ENCODE results near the gene NEU2.
A peak's percentile ranks its signal among the peaks of the same experiment; 100 is the strongest.
"Not testable (repeated sequence)": the region's sequence is repeated elsewhere in the genome, so short reads cannot be mapped to it uniquely, and the experiment has no call there.

Gene NEU2

DNA sequence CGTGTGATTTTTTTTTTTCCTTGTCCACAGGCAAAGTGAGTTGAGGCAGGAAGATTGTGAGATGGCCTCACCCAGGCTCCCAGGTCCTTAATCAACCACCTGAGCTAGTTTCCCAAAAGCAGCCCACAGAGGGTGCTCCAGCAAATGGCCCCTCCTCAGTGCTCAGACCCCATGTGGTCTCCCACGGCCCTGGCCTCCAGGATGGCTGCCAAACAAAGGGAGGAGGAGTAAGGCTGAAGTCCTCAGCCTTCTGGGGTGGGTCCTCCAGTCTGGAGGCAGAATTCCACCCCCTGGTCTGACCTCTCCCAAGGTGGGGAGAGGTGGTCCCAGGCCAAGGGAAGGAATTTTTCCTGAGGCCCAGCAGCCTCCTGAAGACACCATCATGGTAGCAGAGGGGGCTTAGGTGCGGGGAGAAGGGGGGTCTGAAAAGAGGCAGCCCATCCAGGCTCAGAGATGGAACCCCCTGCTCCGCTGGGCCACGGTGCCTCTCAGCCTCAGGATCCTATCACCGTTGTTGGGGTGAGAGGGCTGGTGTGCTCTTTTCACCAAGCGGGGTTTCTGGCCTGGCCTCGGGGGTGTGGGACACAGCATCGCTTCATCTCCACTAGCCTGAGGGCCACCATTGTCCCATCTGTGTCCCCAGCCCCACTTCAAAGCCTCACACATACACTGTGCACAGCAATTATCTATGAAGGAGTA, 21.8 kb upstream of the NEU2 start:
- DNase-seq (ENCODE audit: low spot score), result no peak

DNA sequence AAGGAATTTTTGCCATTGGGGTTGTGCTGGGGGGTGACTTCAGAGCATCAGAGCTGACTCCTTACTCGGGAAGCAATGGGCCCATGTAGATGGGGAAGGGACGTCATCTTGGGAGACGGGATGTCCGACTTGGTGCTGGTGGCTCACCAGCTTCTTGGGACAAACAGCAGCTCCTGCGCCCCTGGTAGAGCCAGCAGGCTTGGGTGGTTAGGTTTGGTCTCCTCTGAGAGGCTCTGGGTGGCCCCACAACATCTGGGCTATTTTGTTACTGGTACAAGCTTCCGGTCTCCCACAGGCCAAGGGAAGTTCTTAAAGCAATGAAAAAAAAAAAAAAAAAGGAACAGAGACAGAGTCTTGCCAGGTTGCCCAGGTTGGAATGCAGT, 21.2 kb upstream of the NEU2 start:
- no peak for DNase-seq (ENCODE audit: low spot score)

DNA sequence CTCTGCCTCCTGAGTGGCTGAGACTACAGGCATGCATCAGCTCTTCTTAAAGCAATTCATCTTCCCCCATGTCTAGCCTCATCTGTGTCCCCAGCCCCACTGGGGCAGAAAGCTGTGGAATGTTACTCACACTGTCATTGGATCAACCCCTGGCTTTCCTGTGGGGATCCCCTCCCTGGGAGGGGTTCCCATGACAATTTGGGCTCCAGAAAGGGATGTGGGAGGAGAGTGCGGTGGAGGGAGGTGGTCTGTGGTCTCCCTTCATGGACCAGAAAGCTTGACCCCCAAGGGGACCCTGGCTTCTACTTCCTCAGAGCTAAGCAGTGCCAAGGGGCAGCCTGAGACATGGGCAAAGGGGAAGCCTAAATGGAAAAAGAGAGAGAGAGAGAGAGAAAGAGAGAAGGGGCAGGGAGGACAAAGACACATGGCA, 20.8 kb upstream of the NEU2 start:
- DNase-seq (ENCODE audit: low spot score), result no peak

DNA sequence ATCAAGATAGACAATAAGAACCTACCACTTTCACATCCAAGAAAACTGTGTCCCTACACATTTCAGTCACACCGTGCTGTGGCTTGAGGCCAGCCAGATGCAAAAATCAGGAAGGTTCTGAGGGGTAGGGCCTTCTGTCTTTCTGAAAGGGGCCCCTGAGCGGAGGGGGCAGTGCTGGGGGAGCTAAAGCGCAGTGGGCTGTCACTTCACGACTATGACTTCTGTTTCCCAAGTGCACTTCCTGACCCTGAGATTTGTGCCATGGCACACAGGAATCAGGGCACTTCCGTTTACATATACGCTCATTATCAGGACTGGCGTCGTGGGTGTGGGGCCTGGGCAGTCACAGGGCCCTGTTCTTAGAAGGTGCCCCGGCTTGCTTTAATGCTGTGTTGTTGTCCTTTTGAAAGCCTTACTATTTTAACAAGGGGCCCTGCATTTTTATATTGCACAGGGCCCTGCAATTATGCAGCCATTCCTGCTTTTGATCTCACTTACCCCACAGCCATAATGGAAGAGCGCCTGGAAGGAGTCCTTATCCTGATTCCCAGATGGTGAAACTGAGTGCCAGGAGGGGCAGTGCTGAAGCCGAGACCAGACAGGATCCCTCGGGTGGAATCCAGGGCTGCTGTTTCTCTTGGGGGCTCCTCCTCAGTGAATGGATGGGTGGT, 20.0 kb upstream of the NEU2 start:
- DNase-seq (ENCODE audit: low spot score), result peak; percentile 9

DNA sequence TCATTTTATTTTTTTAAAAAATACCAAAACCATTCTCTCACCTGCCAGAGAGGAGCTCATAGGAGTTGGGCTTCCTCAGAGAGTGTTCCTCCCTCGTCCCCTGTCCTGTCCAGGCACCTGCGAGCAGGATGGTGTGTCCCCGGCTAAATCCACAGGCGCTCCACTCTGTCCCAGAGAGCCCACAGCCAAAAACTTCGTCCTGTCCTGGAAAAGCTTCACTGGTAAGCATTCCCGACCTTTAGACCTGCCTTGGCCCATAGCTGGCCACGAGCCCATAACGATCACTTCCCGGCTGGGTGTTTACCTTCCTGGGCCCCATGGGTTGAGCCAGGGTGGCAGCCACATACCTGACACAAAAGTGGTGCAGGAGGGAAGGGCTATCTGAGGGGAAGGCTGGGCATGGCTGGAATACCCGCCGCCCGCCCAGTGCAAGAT, 19.4 kb upstream of the NEU2 start, which contains the start of gene NGEF:
NGEF (minus strand) TSS at position 230 of the 435 bp plus-strand sequence. CDS start 38,366 bp downstream, outside the sequence.
- peak; percentile 81 for DNase-seq (ENCODE audit: low spot score)

DNA sequence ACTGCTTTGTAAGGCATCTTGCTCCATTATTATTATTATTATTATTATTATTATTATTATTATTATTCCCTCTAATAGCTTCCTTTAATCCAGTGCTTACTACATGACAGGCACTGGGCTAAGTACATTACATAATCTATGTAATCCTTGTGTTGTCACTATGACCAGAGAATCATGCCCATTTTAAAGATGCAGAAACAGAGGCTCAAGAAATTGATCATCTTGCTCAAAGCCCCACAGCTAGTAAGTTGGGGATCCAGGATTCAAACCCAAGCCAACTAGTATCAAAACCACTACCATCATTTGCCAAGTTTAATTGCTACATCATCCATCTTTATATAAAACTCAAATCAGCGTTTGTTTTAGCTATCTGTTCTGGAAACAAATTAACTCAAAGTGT, 18.8 kb upstream of the NEU2 start:
- no peak for DNase-seq (ENCODE audit: low spot score)

DNA sequence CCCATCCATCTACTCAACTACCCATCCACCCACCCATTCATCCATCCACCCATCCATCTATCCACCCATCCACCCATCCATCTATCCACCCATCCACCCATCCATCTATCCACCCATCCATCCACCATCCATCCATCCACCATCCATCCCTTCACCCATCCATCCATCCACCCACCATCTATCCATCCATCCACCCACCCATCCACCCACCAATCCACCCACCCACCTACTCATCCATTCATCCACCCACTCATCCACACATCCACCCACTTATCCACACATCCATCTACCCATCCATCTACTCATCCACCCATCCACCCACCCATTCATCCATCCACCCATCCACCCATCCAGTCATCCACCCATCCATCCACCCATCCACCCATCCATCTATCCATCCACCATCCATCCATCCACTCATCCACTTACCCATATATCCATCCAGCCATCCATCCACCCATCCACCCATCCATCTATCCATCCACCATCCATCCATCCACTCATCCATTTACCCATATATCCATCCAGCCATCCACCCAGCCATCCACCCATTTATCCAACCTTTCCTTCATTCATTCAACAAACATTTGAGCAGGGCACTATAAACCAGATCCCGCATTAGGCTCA, 17.3 kb upstream of the NEU2 start:
- DNase-seq (ENCODE audit: low spot score), result no peak

DNA sequence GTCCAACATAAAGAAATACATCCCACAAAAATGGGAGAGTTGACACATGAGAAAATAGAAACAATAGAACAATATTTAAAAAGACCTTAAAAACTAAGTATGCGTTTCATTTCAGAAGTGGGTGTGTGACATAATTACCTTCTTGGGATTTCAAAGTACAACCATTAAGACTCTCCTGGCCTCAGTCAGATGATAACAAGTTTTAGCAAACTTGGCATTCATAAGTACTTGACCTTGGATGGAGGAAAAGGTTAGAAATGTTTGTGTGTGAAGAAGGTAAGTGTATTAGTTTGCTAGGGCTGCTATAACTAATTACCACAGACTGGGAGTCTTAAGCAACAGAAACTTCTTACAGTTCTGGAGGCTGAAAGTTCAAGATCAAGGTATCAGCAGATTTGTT, 14.5 kb upstream of the NEU2 start:
- DNase-seq (ENCODE audit: low spot score), result no peak

DNA sequence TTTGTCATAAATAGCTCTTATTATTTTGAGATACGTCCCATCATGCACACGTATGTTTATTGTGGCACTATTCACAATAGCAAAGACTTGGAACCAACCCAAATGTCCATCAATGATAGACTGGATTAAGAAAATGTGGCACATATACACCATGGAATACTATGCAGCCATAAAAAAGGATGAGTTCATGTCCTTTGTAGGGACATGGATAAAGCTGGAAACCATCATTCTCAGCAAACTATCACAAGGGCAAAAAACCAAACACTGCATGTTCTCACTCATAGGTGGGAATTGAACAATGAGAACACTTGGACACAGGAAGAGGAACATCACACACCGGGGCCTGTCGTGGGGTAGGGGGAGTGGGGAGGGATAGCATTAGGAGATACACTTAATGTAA, 12.9 kb upstream of the NEU2 start:
- not testable (repeated sequence) for DNase-seq (ENCODE audit: low spot score)

DNA sequence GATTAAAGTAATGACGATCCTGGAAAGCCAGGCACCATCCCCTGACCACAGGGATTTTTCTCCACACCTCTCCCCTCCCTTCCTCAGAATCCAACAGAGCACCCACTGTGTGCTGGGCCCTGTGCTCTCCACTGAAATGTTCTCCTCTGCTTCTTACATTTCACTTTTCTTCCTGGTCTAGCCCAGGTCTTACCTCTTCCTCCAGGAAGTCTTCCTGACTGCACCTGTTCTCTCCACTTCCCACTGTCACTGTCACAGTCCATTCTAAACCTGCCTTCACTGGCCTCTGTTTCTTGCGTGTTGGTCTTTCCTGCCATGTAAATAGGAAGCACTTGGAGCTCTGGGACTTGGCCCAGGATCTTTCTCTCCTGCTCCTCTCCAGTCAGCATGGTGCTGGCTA, 12.0 kb upstream of the NEU2 start:
- no peak for DNase-seq (ENCODE audit: low spot score)

DNA sequence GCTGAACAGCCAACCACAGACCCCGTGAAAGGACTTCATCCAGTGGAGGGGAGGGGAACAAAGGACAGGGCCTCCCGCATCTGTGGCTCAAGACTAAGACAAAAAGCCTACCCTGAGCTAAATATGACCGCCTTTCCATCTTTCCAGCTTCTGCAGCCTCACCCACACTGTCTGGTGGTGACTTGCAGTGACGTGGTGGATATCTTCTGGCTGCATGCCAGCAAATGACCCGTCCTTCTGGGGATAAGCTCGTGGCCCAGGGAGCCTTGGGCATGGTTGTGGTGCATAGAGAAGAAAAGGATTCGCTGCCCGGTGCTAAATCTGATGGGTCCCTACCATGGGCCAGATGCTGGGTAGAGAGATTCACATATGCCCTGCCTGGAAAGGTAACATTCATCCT, 10.7 kb upstream of the NEU2 start:
- DNase-seq (ENCODE audit: low spot score), result no peak

DNA sequence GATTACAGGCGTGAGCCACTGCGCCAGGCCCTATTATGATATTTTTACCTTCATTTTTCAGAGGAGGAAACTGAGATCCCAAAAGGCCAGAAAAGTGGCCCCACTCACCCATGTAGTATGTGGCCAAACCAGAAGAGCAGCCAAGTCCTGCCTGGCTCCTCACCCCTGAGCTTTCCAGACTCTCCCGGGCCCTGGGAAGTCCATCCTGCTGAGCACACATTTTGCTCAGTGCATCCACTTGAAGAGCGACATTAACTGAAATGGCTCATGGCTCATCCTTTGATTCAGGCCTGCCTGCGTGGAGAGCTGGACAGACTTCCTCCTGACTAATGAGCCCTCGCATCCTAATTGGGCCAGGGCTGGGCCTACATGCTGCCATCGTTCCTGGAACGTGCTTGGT, 9.9 kb upstream of the NEU2 start:
- no peak for DNase-seq (ENCODE audit: low spot score)

DNA sequence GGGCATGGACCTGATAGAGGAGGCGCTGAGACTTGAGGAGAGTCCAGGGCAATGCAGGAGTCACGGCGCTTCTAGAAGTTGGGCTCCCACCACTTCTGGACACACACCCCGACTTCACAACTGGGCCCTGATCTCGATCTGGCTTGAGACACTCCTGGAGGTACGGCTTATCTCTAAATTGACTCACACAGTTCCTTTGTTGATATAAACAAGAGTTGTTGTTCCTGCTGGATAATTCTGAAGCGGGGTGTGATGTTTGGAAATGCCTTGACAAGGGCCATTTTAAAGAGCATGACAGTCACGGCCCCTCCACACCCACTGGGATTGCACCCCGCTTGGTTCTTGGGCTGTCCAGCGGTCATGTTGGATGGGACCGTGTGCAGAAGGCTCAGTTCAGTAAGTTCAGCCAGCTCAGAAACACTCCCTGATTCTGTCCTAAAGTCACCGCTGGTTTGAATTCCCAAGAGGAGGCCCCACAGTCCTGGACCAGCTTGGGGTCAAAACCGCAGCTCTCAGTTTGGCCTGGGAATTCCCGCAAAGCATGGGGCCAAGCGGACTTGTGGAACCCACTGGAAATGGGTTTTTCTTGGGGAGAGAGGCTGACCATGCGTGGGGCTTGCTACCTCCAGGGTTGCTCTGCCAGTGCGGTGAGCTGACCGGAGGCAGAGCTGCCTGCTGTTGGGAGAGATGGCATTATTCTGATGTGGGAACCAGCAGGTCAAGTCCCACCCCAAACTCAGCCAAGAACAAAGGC, 9.3 kb upstream of the NEU2 start:
- no peak for DNase-seq (ENCODE audit: low spot score)

DNA sequence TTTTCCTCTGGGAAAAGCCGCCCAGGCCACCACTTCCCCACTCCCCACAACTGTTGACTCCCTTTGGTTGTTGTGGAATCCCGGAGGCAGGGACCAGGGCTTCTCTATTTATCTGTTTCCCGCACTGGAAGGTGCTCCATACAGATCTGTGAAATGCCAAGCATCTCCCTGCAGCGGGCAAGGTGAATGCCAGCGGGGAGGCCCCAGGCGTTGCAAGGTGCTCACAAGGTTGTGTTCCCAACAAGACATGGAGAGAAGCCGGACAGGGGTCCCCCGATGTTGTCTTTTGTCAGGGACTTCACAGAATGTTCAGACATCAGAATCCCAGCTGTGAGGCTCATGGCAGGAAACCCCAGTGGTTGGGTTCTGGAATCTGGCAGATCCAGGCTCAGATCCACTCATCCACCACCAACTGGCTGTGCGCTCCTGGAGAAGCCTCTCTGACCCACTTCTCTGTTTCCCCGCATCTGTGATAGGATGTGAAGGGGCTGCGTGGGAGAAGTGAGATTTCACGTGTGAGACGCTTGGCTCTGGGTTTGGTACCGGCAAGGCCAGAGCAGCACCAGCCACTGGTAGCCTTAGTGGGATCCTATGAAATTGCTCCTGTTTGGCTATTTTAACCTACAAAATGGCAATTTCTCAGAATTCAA, 8.6 kb upstream of the NEU2 start:
- no peak for DNase-seq (ENCODE audit: low spot score)

DNA sequence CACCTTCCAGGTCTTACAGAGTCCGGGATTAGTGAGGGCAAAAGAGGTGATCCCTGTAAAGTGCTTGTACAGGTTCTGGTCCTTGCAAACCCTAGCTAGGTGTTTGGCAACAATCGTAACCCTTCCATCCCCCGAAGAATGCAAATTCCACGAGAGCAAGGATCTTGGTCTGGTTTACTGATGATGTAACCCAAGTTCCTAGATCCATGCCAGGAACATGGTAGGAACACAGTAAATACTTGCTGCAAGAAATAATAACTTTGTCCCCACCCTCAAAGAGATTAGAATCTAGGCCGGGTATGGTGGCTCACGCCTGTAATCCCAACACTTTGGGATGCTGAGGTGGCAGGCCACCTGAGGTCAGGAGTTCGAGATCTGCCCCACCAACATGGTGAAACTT, 6.8 kb upstream of the NEU2 start:
- DNase-seq (ENCODE audit: low spot score), result no peak

DNA sequence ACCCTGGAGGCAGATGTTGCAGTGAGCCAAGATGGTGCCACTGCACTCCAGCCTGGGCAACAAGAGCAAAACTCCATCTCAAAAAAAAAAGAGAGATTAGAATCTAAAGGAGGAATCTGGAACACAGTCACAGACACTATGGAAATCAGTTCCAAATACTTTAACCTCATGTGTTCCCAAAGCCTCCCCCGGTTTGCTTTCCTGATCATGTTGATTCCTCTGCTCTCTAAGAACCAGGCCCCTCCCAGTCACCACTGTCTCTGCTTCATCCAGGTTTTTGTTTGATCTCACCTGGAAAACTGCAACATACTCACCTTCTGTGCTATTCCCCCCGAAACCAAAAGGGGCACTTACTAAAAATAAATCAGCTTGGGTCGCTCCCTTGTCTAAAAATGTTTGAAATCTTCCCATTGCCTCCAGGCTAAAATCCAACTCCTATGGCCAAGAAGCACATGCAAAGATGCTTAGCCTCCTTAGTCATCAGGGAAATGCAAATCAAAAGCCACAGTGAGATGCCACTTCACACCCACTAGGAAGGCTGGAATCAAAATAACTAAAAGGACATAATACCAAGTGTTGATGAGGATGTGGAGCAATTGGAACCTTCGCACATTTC, 6.2 kb upstream of the NEU2 start:
- no peak for DNase-seq (ENCODE audit: low spot score)

DNA sequence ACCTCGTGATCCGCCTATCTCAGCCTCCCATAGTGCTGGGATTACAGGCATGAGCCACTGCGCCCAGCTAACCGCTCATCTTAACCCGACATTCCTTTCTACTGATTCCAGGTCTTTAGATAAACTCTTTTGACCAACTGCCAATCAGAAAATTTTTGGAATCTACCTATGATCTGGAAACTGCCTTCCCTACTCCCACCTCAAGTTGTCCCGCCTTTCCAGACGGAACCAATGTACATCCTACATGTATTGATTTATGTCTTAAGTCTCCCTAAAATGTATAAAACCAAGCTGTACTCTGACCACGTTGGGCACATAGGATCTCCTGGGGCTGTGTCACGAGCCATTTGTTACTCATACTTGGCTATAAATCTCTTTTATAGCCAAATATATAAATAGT, 3.2 kb upstream of the NEU2 start:
- no peak for DNase-seq (ENCODE audit: low spot score)

DNA sequence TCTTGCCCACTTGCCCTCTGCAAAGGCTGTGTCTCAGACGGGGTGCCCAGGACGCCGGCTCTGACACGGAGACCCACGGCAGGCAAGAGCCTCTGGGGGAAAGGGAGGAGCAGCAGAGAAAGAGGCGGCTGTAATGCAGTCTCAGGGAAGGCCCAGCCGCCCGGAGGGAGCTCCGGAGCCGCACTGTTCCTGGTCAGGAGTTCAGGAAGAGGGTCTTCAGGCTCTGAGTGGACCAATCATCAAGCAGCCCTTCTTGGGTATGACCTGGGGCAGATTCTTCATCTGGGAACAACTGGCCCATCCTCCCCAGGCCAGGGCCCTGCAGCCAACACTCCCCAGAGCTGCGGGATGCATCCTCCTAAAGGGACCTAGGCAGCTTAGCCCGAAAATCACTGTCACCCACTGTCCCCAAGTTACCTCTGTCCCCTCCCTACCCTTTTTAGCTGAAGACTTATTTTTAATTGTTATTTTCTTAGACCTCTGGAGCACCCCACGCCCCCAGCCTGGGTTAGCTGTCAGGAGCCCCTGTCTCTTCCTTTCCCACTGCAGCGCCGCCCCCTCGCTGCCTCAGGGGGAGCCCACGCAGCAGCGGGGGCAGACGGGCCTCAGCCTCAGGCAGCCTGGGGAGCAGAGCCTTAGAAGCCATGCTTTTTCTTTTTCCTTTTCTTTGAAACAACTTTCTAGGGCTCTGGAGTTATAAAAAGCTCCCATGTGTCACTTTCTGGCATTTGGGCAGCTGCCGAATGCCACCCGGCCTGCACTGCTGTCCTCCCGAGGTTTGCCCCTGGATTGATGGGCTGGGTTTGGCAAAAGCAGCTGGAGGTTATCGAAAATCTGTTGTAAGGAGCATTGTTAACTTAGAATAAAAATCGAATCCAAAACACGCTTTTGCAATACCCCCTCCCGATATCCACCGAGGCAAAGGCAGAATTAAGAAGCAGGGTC, 644 bp upstream of the NEU2 start:
- no peak for DNase-seq (ENCODE audit: low spot score)

DNA sequence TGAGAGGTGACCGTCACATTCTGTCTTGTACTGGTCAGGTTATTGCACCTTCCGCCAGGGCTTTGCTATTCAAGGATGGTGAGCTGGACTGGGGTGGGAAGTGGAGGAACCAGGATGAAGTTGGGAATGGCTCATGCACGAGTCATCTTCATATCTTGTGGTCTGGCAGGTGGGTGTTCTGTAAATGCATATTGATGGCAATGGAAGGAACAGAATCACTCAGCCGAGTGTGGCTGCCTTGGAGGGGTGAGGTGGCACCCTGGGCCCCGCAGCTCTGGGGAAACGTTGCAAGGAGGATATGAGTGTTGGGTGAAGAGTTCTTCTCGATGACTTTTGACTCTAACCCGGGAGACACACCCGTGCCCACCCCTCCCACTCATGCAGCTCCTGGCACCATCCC, 1.2 kb downstream of the NEU2 start:
- DNase-seq (ENCODE audit: low spot score), result no peak

DNA sequence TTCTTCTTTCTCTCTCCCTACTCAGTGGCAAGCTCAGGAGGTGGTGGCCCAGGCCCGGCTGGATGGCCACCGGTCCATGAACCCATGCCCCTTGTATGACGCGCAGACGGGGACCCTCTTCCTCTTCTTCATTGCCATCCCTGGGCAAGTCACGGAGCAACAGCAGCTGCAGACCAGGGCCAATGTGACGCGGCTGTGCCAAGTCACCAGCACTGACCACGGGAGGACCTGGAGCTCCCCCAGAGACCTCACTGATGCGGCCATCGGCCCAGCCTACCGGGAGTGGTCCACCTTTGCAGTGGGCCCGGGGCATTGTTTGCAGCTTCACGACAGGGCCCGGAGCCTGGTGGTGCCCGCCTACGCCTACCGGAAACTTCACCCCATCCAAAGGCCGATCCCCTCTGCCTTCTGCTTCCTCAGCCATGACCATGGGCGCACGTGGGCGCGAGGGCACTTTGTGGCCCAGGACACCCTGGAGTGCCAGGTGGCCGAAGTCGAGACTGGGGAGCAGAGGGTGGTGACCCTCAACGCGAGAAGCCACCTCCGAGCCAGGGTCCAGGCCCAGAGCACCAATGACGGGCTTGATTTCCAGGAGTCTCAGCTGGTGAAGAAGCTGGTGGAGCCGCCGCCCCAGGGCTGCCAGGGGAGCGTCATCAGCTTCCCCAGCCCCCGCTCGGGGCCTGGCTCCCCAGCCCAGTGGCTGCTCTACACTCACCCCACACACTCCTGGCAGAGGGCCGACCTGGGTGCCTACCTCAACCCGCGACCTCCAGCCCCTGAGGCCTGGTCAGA, 1.8 kb downstream of the NEU2 start:
- no peak for DNase-seq (ENCODE audit: low spot score)
